GM18505 (cell line): ENCODE results near the gene S100A5.

Source experiments
- ATAC-seq: cut with Tn5 transposase; IDR thresholded peaks from one replicate; pipeline ENCODE4 v1.9.1; 2021; ENCODE audit not compliant: unreplicated experiment
- POLR2A ChIP-seq: IDR thresholded peaks from 4 replicates; pipeline ENCODE4 v1.6.1; 2011; ENCODE audit warnings: borderline replicate concordance; ENCODE audit not compliant: insufficient read depth, insufficient read length; ENCODE audit errors: extremely low read depth

The S100A5 gene

GRCh38 chr1:153505576-153505975 lies 35.2 kb downstream of the S100A5 start:
- no peak for ATAC-seq
- TF ChIP-seq POLR2A = no peak

GRCh38 chr1:153503766-153504165 lies 37.0 kb downstream of the S100A5 start:
- no peak for TF ChIP-seq POLR2A
- ATAC-seq = no peak

- no peak for ATAC-seq
Measured at GRCh38 chr1:153498746-153499145, 42.0 kb downstream of the S100A5 start.

GRCh38 chr1:153495536-153495935 lies 45.2 kb downstream of the S100A5 start:
- TF ChIP-seq POLR2A = no peak

More at GRCh38 chr1:153498746-153499145, 42.0 kb downstream of the S100A5 start:
- TF ChIP-seq POLR2A = no peak

GRCh38 chr1:153494976-153495535 lies 45.7 kb downstream of the S100A5 start:
- no peak for TF ChIP-seq POLR2A
- no peak for ATAC-seq

More at GRCh38 chr1:153495536-153495935, 45.2 kb downstream of the S100A5 start:
- ATAC-seq = no peak

GRCh38 chr1:153493343-153493960 lies 47.3 kb downstream of the S100A5 start:
- TF ChIP-seq POLR2A = no peak
- no peak for ATAC-seq

- TF ChIP-seq POLR2A = no peak
Measured at GRCh38 chr1:153490272-153491051, 50.3 kb downstream of the S100A5 start.

GRCh38 chr1:153488731-153489130 lies 52.0 kb downstream of the S100A5 start:
- TF ChIP-seq POLR2A = no peak
- ATAC-seq = no peak

More at GRCh38 chr1:153490272-153491051, 50.3 kb downstream of the S100A5 start:
- no peak for ATAC-seq

- TF ChIP-seq POLR2A = no peak
- no peak for ATAC-seq
Measured at GRCh38 chr1:153487707-153488106, 53.0 kb downstream of the S100A5 start.
